NCI-H2029 treated with DMSO at 0.1 percent for 48 hours (cell line): ENCODE data around the gene SPON2.
"Not testable (repeated sequence)": the region's sequence is repeated elsewhere in the genome, so short reads cannot be mapped to it uniquely, and the experiment has no call there.

Experiments used
- DNase-seq: peaks from one replicate; lab custom pipeline; 2025; lab: John Stamatoyannopoulos, UW

The SPON2 gene

GRCh38 chr4:1151541-1151940, 20.8 kb downstream of the SPON2 start:
- no peak for DNase-seq

- no peak for DNase-seq
Measured at GRCh38 chr4:1150875-1151274, 21.5 kb downstream of the SPON2 start.

GRCh38 chr4:1139860-1140259, 32.5 kb downstream of the SPON2 start:
- DNase-seq: no peak

GRCh38 chr4:1137850-1138249, 34.5 kb downstream of the SPON2 start:
- DNase-seq: no peak

- DNase-seq: no peak
Measured at GRCh38 chr4:1137063-1137776, 35.2 kb downstream of the SPON2 start.

- no peak for DNase-seq
Measured at GRCh38 chr4:1136048-1136447, 36.3 kb downstream of the SPON2 start.

- no peak for DNase-seq
Measured at GRCh38 chr4:1133033-1133432, 39.4 kb downstream of the SPON2 start.

GRCh38 chr4:1130316-1131186, 41.8 kb downstream of the SPON2 start:
- DNase-seq: no peak

GRCh38 chr4:1126506-1126905, 45.9 kb downstream of the SPON2 start:
- DNase-seq: no peak

GRCh38 chr4:1125466-1125865, 46.9 kb downstream of the SPON2 start:
- not testable (repeated sequence) for DNase-seq

GRCh38 chr4:1124818-1125217, 47.6 kb downstream of the SPON2 start:
- DNase-seq: no peak

GRCh38 chr4:1122505-1122904, 49.9 kb downstream of the SPON2 start:
- no peak for DNase-seq
